Lower lobe of right lung (tissue), 2 donors: ENCODE results near the gene TMEM115. TPM values are rescaled to one million over a fixed set of nuclear protein-coding genes. Genes with fewer than 3 reads are reported as not detected.

Experiments used
- ATAC-seq, 2 donors: fragments of 200-7000 bp; cut with Tn5 transposase; one replicate each; pipeline ENCODE4 v1.9.1; 2020 to 2022; ENCODE audit warnings: mild to moderate bottlenecking in 2 of 2, moderate library complexity in 2 of 2
- DNase-seq: peaks from one replicate; pipeline ENCODE4 v3.0.0-alpha.2; 2020
- H3K27ac ChIP-seq: fragments of 200-600 bp; one replicate; pipeline ENCODE4 v1.8.0; 2022
- H3K27me3 ChIP-seq: fragments of 200-600 bp; one replicate; pipeline ENCODE4 v1.8.0; 2022; ENCODE audit warnings: low read depth
- H3K36me3 ChIP-seq: fragments of 200-600 bp; one replicate; pipeline ENCODE4 v1.8.0; 2022; ENCODE audit warnings: mild to moderate bottlenecking
- H3K4me1 ChIP-seq: fragments of 200-600 bp; one replicate; pipeline ENCODE4 v1.8.0; 2022
- H3K4me3 ChIP-seq: fragments of 200-600 bp; one replicate; pipeline ENCODE4 v1.8.0; 2022; ENCODE audit warnings: mild to moderate bottlenecking
- H3K9me3 ChIP-seq: fragments of 200-600 bp; one replicate; pipeline ENCODE4 v1.8.0; 2022
- CTCF ChIP-seq: fragments of 200-600 bp; IDR thresholded peaks from one replicate; pipeline ENCODE4 v1.8.0; 2022; ENCODE audit warnings: antibody characterized with exemption, mild to moderate bottlenecking
- intact Hi-C: fragments of 100-400 bp; cut with DNase I; formaldehyde crosslinking; loops from one replicate; pipeline ENCODE4 v1.11.0; 2022
- total RNA-seq: library from RNA; stranded (reverse); fragmentation: NEBNext Ultra II Directional; extraction: Animal tissue kit (Norgen Biotek cat#: 25700); gene quantifications from one replicate; pipeline ENCODE4 v1.2.1, GENCODE V29; 2021
- donor health status: DM: no; HTN: yes; CAD: no; lungs with severe emphysema.

Gene TMEM115
- total RNA-seq, 1 donor from 2014 or later: 37.5 TPM

- Histone ChIP-seq H3K27ac (no peak overlapping the region), H3K36me3 (no peaks in the 10 kb centered on the region), H3K4me3 (no peak overlapping the region), H3K4me1 (no peaks in the 10 kb centered on the region), H3K27me3 (no peaks in the 10 kb centered on the region), H3K9me3 (no peaks in the 10 kb centered on the region)
- intact Hi-C loops: no loop called here
- TF ChIP-seq CTCF: no peak
- no peak for ATAC-seq
- DNase-seq: no peak
These were observed 37.2 kb upstream of the TMEM115 start for GRCh38 chr3:50396502-50396901.

- Histone ChIP-seq H3K27ac (no peak overlapping the region), H3K4me3 (no peak overlapping the region), H3K9me3 (no peaks in the 10 kb centered on the region), H3K36me3 (no peaks in the 10 kb centered on the region), H3K27me3 (no peaks in the 10 kb centered on the region), H3K4me1 (peaks cover 12% of the 10 kb centered on the region)
- DNase-seq: peak; percentile 56
- no peak for TF ChIP-seq CTCF
- peak; percentile 7 to 17 for ATAC-seq
- intact Hi-C loops: no loop called here
These were observed 35.9 kb upstream of the TMEM115 start for GRCh38 chr3:50395070-50395860.

- no peaks in the 10 kb centered on the region for H3K36me3 ChIP-seq
- DNase-seq (no peak), ATAC-seq (no peak)
- intact Hi-C loops: no loop called here
- no peak overlapping the region for H3K27ac ChIP-seq
- H3K9me3 ChIP-seq: no peaks in the 10 kb centered on the region
- peaks cover 13% of the 10 kb centered on the region for H3K4me1 ChIP-seq
- TF ChIP-seq CTCF: no peak
- H3K4me3 ChIP-seq: no peak overlapping the region
- H3K27me3 ChIP-seq: no peaks in the 10 kb centered on the region
These were observed 33.7 kb upstream of the TMEM115 start for GRCh38 chr3:50393061-50393460.

GRCh38 chr3:50392101-50392715 is 32.9 kb upstream of the TMEM115 start:
- H3K4me3 ChIP-seq: no peak overlapping the region
- H3K9me3 ChIP-seq: no peaks in the 10 kb centered on the region
- no peaks in the 10 kb centered on the region for H3K36me3 ChIP-seq
- no peaks in the 10 kb centered on the region for H3K27me3 ChIP-seq
- DNase-seq: no peak
- no peak overlapping the region for H3K27ac ChIP-seq
- TF ChIP-seq CTCF: no peak
- peaks cover 13% of the 10 kb centered on the region for H3K4me1 ChIP-seq
- ATAC-seq: no peak
- intact Hi-C loops: no loop called here

GRCh38 chr3:50390508-50391224 is 31.3 kb upstream of the TMEM115 start:
- TF ChIP-seq CTCF: no peak
- Histone ChIP-seq H3K27me3 (no peaks in the 10 kb centered on the region), H3K9me3 (no peaks in the 10 kb centered on the region), H3K36me3 (no peaks in the 10 kb centered on the region), H3K4me1 (peaks cover 13% of the 10 kb centered on the region), H3K27ac (peak overlapping the region; percentile 24), H3K4me3 (no peak overlapping the region)
- ATAC-seq (peak; percentile 16 to 45), DNase-seq (peak; percentile 68)
- intact Hi-C loops: no loop called here
